Measurements from ENCODE around the gene SLC44A4.
"Not testable (repeated sequence)": the region's sequence is repeated elsewhere in the genome, so short reads cannot be mapped to it uniquely, and the experiment has no call there.

SLC44A4 gene

GRCh38 chr6:31858707-31859106, 20.1 kb downstream of the SLC44A4 start:
- CTCF ChIA-PET = interaction anchor here (0.8 to 1.3 kb wide), 2 partner anchors 93 to 179 kb away, joined by 3 to 4 read pairs; no protein-coding TSS in a partner anchor
- no peak for TF ChIP-seq ZXDB (tag by site-specific recombination; IDR thresholded peaks at IDR 0.05)
- TF ChIP-seq WT1 (tag by site-specific recombination; IDR thresholded peaks at IDR 0.05) = no peak
- TF ChIP-seq RBAK (tag by site-specific recombination; IDR thresholded peaks at IDR 0.05) = no peak

GRCh38 chr6:31857774-31858173, 21.0 kb downstream of the SLC44A4 start:
- CTCF ChIA-PET; H3K4me3 ChIP-seq (ENCODE audit: low read depth, low read length); H3K9me3 ChIP-seq (ENCODE audit: control insufficient read depth, insufficient read depth, low read depth, low read length); H3K4me1 ChIP-seq (ENCODE audit: control insufficient read depth, insufficient read depth, low read length); H3K27ac ChIP-seq (ENCODE audit: extremely low read depth, low read depth, low read length): not testable (repeated sequence)
- POLR2A ChIA-PET = interaction anchor here (0.7 to 1.7 kb wide), 4 partner anchors 23 to 44 kb away, joined by 3 to 7 read pairs (median 4); partner anchors contain the start of genes EHMT2 and HSPA1B
- H3K36me3 ChIP-seq (ENCODE audit: control insufficient read depth in 2 of 2, insufficient read depth in 1 of 2, low read length in 2 of 2) = peaks cover 0 to 45% of the 10 kb centered on the region in 2 experiments; a peak in 2 of 3 replicates

More at GRCh38 chr6:31858707-31859106, 20.1 kb downstream of the SLC44A4 start:
- Histone ChIP-seq H3K27ac (ENCODE audit: extremely low read depth, low read depth, low read length) (no peak overlapping the region), H3K9me3 (ENCODE audit: control insufficient read depth, insufficient read depth, low read depth, low read length) (no peaks in the 10 kb centered on the region), H3K4me1 (ENCODE audit: control insufficient read depth, insufficient read depth, low read length) (no peaks in the 10 kb centered on the region), H3K4me3 (ENCODE audit: low read depth, low read length) (no peak overlapping the region), H3K36me3 (ENCODE audit: control insufficient read depth in 2 of 2, insufficient read depth in 1 of 2, low read length in 2 of 2) (peaks cover 0 to 45% of the 10 kb centered on the region in 2 experiments; a peak in 2 of 3 replicates)
- POLR2A ChIA-PET = interaction anchor here (0.7 to 2.0 kb wide), 4 partner anchors 15 to 194 kb away, joined by 3 to 7 read pairs (median 4); partner anchors contain the start of genes GPANK1 and HSPA1B

DNA sequence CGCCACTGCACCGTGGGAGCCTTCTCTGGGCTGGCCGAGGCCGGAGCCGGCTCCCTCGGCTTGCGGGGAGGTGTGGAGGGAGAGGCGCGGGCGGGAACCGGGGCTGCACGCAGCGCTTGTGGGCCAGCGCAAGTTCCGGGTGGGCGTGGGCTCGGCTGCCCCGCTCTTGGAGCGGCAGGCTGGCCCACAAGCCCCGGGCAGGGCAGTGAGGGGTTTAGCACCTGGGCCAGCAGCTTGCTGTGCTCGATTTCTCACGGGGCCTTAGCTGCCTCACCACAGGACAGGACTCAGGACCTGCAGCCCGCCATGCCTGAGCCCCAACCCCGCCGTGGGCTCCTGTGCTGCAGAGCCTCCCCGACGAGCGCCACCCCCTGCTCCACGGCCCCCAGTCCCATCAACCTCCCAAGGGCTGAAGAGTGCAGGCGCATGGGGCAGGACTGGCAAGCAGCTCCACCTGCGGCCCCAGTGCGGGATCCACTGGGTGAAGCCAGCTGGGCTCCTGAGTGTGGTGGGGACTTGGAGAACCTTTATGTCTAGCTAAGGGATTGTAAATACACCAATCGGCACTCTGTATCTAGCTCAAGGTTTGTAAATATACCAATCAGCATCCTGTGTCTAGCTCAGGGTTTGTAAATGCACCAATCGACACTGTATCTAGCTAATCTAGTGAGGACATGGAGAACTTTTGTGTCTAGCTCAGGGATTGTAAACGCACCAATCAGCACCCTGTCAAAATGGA, 26.6 kb downstream of the SLC44A4 start:
- CTCF ChIA-PET = not testable (repeated sequence)

DNA sequence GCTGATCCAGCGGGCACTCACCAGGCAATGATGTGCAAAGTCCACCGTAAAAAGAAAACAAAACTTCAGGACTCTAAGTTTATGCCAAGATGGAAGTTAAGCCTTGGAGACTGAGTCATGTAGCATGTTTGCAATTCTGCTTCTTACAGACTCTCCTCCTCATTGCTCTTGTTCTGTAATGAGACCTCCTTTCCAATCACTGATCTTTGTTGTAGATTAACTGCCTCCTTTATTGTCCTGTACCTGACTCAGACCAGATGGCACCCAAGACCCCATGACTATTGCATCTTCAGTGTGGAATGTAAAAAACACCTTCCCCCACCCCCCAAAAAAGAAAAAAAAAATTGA, 27.3 kb downstream of the SLC44A4 start:
- Histone ChIP-seq H3K36me3 (ENCODE audit: control insufficient read depth in 2 of 2, insufficient read depth in 1 of 2, low read length in 2 of 2) (peaks cover 0 to 4% of the 10 kb centered on the region in 2 experiments; a peak in 2 of 3 replicates), H3K4me3 (ENCODE audit: low read depth, low read length) (no peak overlapping the region), H3K4me1 (ENCODE audit: control insufficient read depth, insufficient read depth, low read length) (no peaks in the 10 kb centered on the region), H3K9me3 (ENCODE audit: control insufficient read depth, insufficient read depth, low read depth, low read length) (no peaks in the 10 kb centered on the region), H3K27ac (ENCODE audit: extremely low read depth, low read depth, low read length) (no peak overlapping the region)
- POLR2A ChIA-PET = interaction anchor here (1.2 to 1.5 kb wide), 3 partner anchors 11 to 24 kb away, joined by 4 to 10 read pairs (median 7); partner anchors contain the start of genes HSPA1B and NEU1
- CTCF ChIA-PET = no interaction called here
- TF ChIP-seq ZNF214 (tag by site-specific recombination; IDR thresholded peaks at IDR 0.05; ENCODE audit: borderline replicate concordance) (no peak), ZNF24 (tag by site-specific recombination; IDR thresholded peaks at IDR 0.05) (no peak), ZNF501 (tag by site-specific recombination; IDR thresholded peaks at IDR 0.05) (no peak), ZNF335 (tag by site-specific recombination; conservative IDR thresholded peaks at IDR 0.05) (no peak), REST (tag by site-specific recombination; IDR thresholded peaks at IDR 0.05) (no peak)
- TF ChIP-seq, protein P1, sequence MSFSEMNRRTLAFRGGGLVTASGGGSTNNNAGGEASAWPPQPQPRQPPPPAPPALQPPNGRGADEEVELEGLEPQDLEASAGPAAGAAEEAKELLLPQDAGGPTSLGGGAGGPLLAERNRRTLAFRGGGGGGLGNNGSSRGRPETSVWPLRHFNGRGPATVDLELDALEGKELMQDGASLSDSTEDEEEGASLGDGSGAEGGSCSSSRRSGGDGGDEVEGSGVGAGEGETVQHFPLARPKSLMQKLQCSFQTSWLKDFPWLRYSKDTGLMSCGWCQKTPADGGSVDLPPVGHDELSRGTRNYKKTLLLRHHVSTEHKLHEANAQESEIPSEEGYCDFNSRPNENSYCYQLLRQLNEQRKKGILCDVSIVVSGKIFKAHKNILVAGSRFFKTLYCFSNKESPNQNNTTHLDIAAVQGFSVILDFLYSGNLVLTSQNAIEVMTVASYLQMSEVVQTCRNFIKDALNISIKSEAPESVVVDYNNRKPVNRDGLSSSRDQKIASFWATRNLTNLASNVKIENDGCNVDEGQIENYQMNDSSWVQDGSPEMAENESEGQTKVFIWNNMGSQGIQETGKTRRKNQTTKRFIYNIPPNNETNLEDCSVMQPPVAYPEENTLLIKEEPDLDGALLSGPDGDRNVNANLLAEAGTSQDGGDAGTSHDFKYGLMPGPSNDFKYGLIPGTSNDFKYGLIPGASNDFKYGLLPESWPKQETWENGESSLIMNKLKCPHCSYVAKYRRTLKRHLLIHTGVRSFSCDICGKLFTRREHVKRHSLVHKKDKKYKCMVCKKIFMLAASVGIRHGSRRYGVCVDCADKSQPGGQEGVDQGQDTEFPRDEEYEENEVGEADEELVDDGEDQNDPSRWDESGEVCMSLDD (tag by site-specific recombination; IDR thresholded peaks at IDR 0.05) = no peak

More for the DNA sequence above, 26.6 kb downstream of the SLC44A4 start:
- H3K4me1 ChIP-seq (ENCODE audit: control insufficient read depth, insufficient read depth, low read length); H3K9me3 ChIP-seq (ENCODE audit: control insufficient read depth, insufficient read depth, low read depth, low read length); H3K4me3 ChIP-seq (ENCODE audit: low read depth, low read length); H3K36me3 ChIP-seq (ENCODE audit: control insufficient read depth in 2 of 2, insufficient read depth in 1 of 2, low read length in 2 of 2); H3K27ac ChIP-seq (ENCODE audit: extremely low read depth, low read depth, low read length): not testable (repeated sequence)
- POLR2A ChIA-PET = interaction anchor here (0.6 to 1.5 kb wide), 5 partner anchors 11 to 25 kb away, joined by 4 to 10 read pairs (median 5); partner anchors contain the start of genes HSPA1B and NEU1
